HepG2 (cell line): ENCODE results near the gene SELENOW. TPM values are rescaled to one million over a fixed set of nuclear protein-coding genes. Genes with fewer than 3 reads are reported as not detected.

Source experiments
- ADNP ChIP-seq: sonication (generic); formaldehyde crosslinking; IDR thresholded peaks from 2 replicates; pipeline ENCODE4 v1.4.0; 2020; ENCODE audit warnings: missing genetic modification reagents
- ETV6 ChIP-seq: sonication (generic); formaldehyde crosslinking; conservative IDR thresholded peaks from 2 replicates; pipeline ENCODE4 v1.4.0; 2020; ENCODE audit warnings: missing genetic modification reagents
- KLF9 ChIP-seq: IDR thresholded peaks from 2 replicates; pipeline ENCODE4 v1.6.1; 2016; ENCODE audit warnings: low read depth
- LCORL ChIP-seq, 2 experiments: fragments of 450-650 bp in 1 of 2; sonication (generic) in 1 of 2; formaldehyde crosslinking in 1 of 2; IDR thresholded peaks; 2 replicates each; pipeline versions ENCODE4 v1.5.0 to v1.6.1; 2017 to 2020; ENCODE audit warnings: antibody characterized with exemption in 1 of 2, missing genetic modification reagents in 1 of 2
- MED8 ChIP-seq: sonication (generic); formaldehyde crosslinking; IDR thresholded peaks from 2 replicates; pipeline ENCODE4 v1.8.1; 2023; ENCODE audit warnings: mild to moderate bottlenecking, missing genetic modification reagents; ENCODE audit not compliant: insufficient replicate concordance
- SIX1 ChIP-seq: sonication (generic); formaldehyde crosslinking; IDR thresholded peaks from 2 replicates; pipeline ENCODE4 v1.4.0; 2020; ENCODE audit warnings: missing genetic modification reagents, borderline replicate concordance
- SOX6 ChIP-seq, 2 experiments: fragments of 450-650 bp in 1 of 2; sonication (generic) in 1 of 2; formaldehyde crosslinking in 1 of 2; IDR thresholded peaks; 2 replicates each; pipeline versions ENCODE4 v1.4.0 to v1.6.1; 2017 to 2020; ENCODE audit warnings: antibody characterized with exemption in 1 of 2, mild to moderate bottlenecking in 1 of 2, missing genetic modification reagents in 1 of 2
- TCF7L2 ChIP-seq: IDR thresholded peaks from 2 replicates; pipeline ENCODE4 v1.6.1; 2011; ENCODE audit warnings: mild to moderate bottlenecking, low read depth, low read length, moderate library complexity
- THAP11 ChIP-seq: IDR thresholded peaks from 2 replicates; pipeline ENCODE4 v1.6.1; 2016; ENCODE audit warnings: missing biosample characterization, missing genetic modification reagents
- TMF1 ChIP-seq: sonication (generic); formaldehyde crosslinking; IDR thresholded peaks from 2 replicates; pipeline ENCODE4 v1.8.1; 2022; ENCODE audit warnings: low read depth, missing genetic modification reagents
- ZBTB20 ChIP-seq: sonication (generic); formaldehyde crosslinking; IDR thresholded peaks from 2 replicates; pipeline ENCODE4 v1.8.1; 2023; ENCODE audit warnings: missing genetic modification reagents, low read depth, mild to moderate bottlenecking, borderline replicate concordance
- ZFP62 ChIP-seq: sonication (generic); formaldehyde crosslinking; IDR thresholded peaks from 2 replicates; pipeline ENCODE4 v1.4.0; 2020; ENCODE audit warnings: missing genetic modification reagents
- ZNF143 ChIP-seq: sonication (generic); formaldehyde crosslinking; IDR thresholded peaks from 2 replicates; pipeline ENCODE4 v1.4.0; 2020; ENCODE audit warnings: missing genetic modification reagents
- ZNF709 ChIP-seq: sonication (generic); formaldehyde crosslinking; IDR thresholded peaks from 2 replicates; pipeline ENCODE4 v1.5.0; 2020; ENCODE audit warnings: mild to moderate bottlenecking, missing genetic modification reagents
- polyA plus RNA-seq, 8 experiments: library from polyadenylated mRNA; depleted of rRNA in 3 of 8; stranded (reverse) in 7 of 8; unstranded in 1 of 8; fragments of >200 nt; fragmentation: Illumina TruSeq in 4 of 8; extraction: Trizol in 4 of 8; gene quantifications; 2 replicates each; pipeline versions ENCODE4 v1.2.1 to v1.2.3, GENCODE V29; 2011 to 2016; ENCODE audit warnings: low read depth in 4 of 8, missing spikeins in 1 of 8, mixed read lengths in 1 of 8; ENCODE audit not compliant: insufficient read depth in 1 of 8
- total RNA-seq, 5 experiments: library from RNA; depleted of rRNA; stranded (reverse); fragments of >200 nt; fragmentation: Illumina TruSeq; extraction: Trizol; gene quantifications; 2 replicates each; pipeline ENCODE4 v1.2.3, GENCODE V29; 2016; ENCODE audit warnings: low read depth in 1 of 5
- TF ChIP-seq, protein P1 (sequence below): sonication (generic); formaldehyde crosslinking; IDR thresholded peaks from 2 replicates; pipeline ENCODE4 v1.8.1; 2023; ENCODE audit warnings: mild to moderate bottlenecking, moderate library complexity, missing genetic modification reagents
- TF ChIP-seq, protein P2 (sequence below), 2 experiments: IDR thresholded peaks; 2 replicates each; pipeline ENCODE4 v1.6.1; 2011 to 2012; ENCODE audit warnings: low read length in 2 of 2, borderline replicate concordance in 1 of 2, low read depth in 1 of 2, mild to moderate bottlenecking in 1 of 2, moderate library complexity in 1 of 2
- TF ChIP-seq, protein P3 (sequence below): sonication (generic); formaldehyde crosslinking; IDR thresholded peaks from 2 replicates; pipeline ENCODE4 v1.5.0; 2020; ENCODE audit warnings: mild to moderate bottlenecking, missing genetic modification reagents
- TF ChIP-seq, protein P4 (sequence below): sonication (generic); formaldehyde crosslinking; conservative IDR thresholded peaks from 2 replicates; pipeline ENCODE4 v1.4.0; 2020; ENCODE audit warnings: missing genetic modification reagents

SELENOW gene
- total and polyA plus RNA-seq, 2 of the 13 experiments (the other 11 are each of a cell fraction or from before 2014, with no cell fraction given) = 50.3 to 64.7 TPM

DNA sequence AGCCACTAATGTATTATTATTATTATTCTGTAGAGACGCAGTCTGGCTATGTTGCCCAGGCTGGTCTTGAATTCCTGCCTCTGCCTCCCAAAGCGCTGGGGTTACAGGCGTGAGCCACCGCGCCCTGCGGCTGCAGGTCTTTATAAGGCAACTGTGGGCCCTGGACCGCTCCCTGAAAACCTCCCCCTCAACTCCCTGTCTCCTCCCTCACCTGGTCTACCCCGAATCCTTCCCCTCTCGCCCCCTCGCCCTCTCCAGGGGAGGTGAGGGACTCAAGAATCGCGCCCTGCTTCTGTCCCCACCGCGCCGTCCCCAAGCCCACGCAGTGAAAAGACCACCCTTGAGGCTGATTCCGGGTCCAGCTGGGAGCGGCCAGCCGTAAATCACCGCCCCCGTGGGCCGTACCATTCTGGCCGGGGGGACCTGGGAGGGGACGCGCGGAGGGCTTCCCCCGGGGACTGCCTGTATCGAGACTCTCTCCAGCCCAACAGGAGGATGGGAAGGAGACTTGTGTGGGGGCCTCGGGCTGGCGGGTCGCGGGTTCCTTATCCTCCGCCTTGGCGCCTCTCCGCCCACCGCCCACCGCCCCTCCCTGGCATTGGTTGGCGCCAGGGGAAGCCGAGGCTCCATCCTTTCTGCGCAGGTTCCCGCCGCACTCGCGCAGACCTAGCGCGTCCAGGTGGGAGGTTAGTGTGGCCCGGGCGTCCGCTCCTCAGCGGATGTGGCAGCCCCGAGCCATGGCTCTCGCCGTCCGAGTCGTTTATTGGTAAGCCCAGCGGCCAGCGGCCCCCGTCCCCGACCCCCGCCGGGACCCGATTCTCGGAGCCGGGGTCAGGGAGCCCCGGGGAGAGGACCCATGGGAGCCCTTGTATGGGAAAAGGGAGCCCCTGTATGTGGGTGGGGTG, at the start of gene SELENOW (continued):
- no peak; the same call in 1 of the 2 replicates for TF ChIP-seq ZBTB20 (CRISPR knock-in tag)
- TF ChIP-seq ADNP (CRISPR knock-in tag) = no peak
- no peak for TF ChIP-seq TMF1 (CRISPR knock-in tag)
- TF ChIP-seq, protein P1, sequence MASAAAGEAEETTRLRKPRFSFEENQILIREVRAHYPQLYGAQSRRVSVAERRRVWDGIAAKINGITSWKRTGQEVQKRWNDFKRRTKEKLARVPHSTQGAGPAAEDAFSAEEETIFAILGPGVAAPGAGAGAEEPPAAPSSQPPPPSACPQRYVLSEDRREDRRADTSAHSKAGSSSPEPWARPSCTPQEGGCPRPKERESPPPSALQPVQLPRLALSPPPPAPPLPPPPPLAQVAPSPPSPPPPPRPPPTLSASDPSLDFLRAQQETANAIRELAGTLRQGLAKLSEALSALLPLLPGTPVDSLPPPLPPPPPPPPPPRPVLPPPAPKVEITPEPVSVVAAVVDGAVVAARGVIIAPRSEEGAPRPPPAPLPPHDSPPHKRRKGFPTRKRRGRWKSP (CRISPR knock-in tag) = peak; percentile 67; the same call in 1 of the 2 replicates
- TF ChIP-seq, protein P2, sequence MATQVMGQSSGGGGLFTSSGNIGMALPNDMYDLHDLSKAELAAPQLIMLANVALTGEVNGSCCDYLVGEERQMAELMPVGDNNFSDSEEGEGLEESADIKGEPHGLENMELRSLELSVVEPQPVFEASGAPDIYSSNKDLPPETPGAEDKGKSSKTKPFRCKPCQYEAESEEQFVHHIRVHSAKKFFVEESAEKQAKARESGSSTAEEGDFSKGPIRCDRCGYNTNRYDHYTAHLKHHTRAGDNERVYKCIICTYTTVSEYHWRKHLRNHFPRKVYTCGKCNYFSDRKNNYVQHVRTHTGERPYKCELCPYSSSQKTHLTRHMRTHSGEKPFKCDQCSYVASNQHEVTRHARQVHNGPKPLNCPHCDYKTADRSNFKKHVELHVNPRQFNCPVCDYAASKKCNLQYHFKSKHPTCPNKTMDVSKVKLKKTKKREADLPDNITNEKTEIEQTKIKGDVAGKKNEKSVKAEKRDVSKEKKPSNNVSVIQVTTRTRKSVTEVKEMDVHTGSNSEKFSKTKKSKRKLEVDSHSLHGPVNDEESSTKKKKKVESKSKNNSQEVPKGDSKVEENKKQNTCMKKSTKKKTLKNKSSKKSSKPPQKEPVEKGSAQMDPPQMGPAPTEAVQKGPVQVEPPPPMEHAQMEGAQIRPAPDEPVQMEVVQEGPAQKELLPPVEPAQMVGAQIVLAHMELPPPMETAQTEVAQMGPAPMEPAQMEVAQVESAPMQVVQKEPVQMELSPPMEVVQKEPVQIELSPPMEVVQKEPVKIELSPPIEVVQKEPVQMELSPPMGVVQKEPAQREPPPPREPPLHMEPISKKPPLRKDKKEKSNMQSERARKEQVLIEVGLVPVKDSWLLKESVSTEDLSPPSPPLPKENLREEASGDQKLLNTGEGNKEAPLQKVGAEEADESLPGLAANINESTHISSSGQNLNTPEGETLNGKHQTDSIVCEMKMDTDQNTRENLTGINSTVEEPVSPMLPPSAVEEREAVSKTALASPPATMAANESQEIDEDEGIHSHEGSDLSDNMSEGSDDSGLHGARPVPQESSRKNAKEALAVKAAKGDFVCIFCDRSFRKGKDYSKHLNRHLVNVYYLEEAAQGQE (IDR thresholded peaks at IDR 0.05; ENCODE audit: borderline replicate concordance in 1 of 2, low read depth in 1 of 2, low read length in 2 of 2) = peak in 1 of 2 experiments; percentile 61; a peak in 1 of 4 replicates
- TF ChIP-seq KLF9 (CRISPR knock-in tag) = no peak
- no peak for TF ChIP-seq ETV6 (CRISPR knock-in tag)
- no peak for TF ChIP-seq SOX6 (IDR thresholded peaks at IDR 0.05)
- peak; percentile 22; the same call in 1 of the 2 replicates for TF ChIP-seq SOX6 (CRISPR knock-in tag; IDR thresholded peaks at IDR 0.05)
- TF ChIP-seq TCF7L2 = no peak
- peak; percentile 72 for TF ChIP-seq THAP11
- no peak for TF ChIP-seq LCORL (IDR thresholded peaks at IDR 0.05)
- peak; percentile 67 for TF ChIP-seq LCORL (CRISPR knock-in tag; IDR thresholded peaks at IDR 0.05)
- TF ChIP-seq SIX1 (CRISPR knock-in tag) = 0 out of 2 replicates have a peak, but pooled peaks have one; percentile 32
- TF ChIP-seq ZNF143 (CRISPR knock-in tag) = peak; percentile 36; the same call in 1 of the 2 replicates
- TF ChIP-seq MED8 (CRISPR knock-in tag) = peak; percentile 44
- peak; percentile 37; the same call in 1 of the 2 replicates for TF ChIP-seq ZNF709 (CRISPR knock-in tag)
- TF ChIP-seq, protein P3, sequence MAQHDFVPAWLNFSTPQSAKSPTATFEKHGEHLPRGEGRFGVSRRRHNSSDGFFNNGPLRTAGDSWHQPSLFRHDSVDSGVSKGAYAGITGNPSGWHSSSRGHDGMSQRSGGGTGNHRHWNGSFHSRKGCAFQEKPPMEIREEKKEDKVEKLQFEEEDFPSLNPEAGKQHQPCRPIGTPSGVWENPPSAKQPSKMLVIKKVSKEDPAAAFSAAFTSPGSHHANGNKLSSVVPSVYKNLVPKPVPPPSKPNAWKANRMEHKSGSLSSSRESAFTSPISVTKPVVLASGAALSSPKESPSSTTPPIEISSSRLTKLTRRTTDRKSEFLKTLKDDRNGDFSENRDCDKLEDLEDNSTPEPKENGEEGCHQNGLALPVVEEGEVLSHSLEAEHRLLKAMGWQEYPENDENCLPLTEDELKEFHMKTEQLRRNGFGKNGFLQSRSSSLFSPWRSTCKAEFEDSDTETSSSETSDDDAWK (CRISPR knock-in tag) = no peak
- no peak for TF ChIP-seq ZFP62 (CRISPR knock-in tag)
- TF ChIP-seq, protein P4, sequence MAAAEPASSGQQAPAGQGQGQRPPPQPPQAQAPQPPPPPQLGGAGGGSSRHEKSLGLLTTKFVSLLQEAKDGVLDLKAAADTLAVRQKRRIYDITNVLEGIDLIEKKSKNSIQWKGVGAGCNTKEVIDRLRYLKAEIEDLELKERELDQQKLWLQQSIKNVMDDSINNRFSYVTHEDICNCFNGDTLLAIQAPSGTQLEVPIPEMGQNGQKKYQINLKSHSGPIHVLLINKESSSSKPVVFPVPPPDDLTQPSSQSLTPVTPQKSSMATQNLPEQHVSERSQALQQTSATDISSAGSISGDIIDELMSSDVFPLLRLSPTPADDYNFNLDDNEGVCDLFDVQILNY (CRISPR knock-in tag) = no peak; the same call in 1 of the 2 replicates
